ENCODE data around the gene MAGEB10.
"Not testable (repeated sequence)": the region's sequence is repeated elsewhere in the genome, so short reads cannot be mapped to it uniquely, and the experiment has no call there.

The MAGEB10 gene, protein sequence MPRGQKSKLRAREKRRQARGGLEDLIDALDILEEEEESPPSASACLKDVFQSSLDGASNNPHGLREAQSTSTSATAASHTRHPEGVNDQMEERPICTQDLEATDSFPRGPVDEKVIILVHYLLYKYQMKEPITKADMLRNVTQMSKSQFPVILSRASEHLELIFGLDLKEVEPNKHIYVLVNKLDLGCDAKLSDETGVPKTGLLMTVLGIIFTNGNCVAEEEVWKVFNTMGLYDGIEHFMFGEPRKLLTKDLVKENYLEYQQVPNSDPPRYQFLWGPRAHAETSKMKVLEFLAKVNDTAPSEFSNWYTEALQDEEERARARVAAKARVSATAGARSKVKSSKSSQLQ

DNA sequence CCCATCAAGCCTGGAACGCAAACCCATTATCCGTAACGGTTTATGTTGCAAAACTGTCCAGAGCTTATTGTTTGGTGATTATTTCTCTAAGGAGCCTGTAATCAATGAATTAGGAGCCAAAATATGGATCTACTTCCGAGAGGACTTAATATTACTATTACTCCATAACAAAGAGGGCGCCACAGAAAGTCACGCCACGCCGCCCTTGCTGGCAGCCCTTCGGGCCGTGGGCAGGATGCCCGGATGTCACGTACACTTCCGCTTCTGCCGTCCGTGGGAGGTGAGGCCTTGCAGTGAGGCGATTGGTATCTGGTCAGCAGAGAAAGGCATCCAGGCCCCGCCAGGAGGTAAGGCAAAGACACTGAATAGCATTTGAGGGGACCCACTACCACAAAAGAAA lies at the start of gene MAGEB10:
MAGEB10 (plus strand) TSS at position 301 of the 400 bp plus-strand sequence. CDS start 13,317 bp downstream, outside the sequence.
- DNase-seq, result no peak

DNA sequence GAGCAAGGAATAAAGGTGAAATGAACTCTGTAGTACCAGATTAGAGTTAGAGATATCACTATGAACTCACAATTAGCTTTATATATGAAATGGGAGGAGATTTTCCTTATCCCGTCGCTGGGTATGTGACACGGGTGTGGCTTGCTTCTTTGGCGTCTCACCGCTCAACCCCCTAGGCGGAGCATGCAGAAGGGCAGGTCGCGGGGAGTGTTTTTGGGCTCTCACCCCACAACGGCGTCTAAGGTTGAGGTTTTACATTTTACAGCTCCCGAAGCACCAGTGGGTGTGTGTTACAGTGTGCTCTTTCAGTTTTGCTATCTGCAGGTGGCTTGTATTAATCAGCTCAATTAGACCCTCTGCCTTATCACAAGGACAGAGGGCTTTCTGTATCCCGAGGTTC lies 42.1 kb upstream of the MAGEB10 start:
- no peak for DNase-seq

DNA sequence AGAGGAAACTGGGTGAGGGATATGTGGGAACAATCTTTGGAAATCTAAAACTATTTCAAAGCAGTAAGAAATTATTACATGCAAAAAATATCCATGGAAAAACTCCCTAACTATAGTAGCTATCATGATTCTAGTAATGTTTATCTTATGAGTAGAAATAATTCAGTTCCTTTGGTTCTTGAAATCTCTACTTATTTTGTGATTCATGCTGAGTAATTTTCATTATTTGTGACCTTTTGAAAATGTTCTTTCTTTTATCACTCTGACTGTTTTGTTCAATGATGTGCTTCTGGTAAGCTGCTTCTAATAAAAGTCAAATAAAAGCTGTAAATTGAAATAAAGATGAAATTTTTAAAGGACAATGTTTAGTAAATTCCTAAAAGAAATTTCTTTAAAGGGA lies 40.4 kb upstream of the MAGEB10 start:
- DNase-seq, result no peak

DNA sequence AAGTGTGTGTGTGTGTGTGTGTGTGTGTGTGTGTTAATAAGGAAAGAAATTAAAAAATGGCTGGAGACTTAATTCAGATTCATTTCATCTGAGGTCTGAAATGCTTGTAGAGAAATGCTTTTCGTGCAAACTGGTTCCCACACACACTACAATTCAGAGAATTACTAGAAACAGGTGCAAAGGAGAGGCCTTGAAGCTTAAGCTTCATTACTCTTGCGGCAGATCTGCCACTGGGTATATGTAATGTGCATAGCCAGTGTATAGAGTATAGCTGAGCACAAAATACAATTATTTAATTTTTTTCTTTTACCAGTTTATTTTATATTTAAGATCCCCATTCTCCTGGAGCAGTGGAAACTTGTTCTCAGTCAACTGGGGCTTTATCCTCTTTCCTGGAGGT lies 31.8 kb upstream of the MAGEB10 start:
- DNase-seq, result no peak

DNA sequence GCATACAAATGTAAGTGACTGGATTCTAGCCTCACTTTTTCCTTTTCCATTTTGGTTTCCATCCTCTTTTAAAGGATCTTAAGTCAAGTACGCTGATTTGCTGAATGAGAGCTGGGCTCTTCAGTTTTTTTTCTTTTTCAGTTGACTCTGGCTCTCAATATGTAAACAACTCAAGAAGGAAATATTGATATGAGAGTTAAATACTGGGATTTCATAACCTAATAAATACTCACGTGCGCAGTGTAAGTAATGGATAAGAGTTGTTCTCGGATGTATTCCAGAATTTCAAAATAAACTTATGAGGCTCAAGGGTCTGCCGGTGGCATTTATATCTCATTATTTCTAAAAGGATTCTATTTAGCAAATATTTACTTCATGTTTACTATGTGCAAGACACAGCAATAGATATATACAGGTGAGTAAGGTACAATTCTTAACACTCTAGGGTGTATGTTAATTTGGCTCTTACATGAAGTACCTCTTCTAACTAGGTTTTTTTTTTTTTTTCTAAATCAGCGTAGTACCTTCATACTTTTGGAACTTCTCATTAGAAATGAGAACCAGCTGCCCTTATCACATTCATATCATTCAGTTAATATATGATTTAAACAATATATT lies 11.0 kb upstream of the MAGEB10 start:
- no peak for DNase-seq

DNA sequence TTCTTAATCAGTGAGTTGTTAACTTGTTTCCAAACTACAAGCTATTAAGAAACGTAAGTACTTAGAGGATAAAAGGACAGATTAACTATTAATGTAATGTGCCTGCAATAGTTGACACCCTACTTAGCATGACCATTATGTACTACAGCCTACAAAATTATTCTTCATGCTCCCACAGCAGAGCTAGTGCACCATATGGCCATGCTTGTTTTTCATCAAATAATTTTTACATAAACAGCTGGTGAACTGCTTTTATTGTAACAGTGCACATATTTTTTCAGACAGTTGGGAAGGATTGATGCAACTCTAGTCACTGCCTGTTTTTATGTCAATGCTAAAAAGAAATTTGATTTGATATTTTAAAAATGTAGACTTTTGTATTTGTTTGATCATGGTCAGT lies 10.2 kb upstream of the MAGEB10 start:
- no peak for DNase-seq

DNA sequence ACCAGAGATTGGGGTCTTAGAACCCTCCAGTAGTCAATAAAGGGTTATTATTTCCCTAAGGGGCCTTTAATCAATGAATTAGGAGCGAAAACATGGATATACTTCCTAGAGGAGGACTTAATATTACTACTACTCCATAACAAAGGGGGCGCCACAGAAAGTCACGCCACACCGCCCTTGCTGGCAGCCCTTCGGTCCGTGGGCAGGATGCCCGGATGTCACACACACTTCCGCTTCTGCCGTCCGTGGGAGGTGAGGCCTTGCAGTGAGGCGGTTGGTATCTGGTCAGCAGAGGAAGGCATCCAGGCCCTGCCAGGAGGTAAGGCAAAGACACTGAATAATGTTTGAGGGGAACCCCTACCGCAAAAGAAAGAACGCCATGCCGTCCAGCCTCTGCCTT lies 436 bp downstream of the MAGEB10 start:
- DNase-seq, result no peak

DNA sequence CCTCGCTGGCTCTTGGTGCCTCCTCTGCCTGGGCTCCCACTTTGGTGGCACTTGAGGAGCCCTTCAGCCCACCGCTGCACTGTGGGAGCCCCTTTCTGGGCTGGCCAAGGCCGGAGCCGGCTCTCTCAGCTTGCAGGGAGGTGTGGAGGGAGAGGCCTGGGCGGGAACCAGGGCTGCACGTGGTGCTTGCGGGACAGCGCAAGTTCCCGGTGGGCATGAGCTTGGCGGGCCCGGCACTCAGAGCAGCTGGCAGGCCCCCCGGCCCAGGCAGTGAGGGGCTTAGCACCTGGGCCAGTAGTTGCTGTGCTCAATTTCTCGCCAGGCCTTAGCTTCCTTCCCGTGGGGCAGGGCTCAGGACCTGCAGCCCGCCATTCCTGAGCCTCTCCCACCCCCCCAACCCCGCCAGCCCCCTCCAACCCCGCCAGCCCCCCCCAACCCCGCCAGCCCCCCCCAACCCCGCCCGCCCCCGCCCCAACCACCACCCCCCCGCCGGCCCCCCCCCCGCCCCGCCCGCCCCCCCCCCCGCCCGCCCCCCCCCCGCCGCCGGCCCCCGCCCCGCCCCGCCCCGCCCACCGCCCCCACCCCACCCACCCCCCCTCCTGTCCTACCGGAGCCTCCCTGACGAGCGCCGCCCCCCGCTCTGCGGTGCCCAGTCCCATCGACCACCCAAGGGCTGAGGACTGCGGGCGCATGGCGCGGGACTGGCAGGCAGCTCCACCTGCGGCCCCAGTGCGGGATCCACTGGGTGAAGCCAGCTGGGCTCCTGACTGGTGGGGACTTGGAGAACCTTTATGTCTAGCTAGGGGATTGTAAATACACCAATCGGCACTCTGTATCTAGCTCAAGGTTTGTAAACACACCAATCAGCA lies 1.4 kb downstream of the MAGEB10 start:
- DNase-seq, result not testable (repeated sequence)

DNA sequence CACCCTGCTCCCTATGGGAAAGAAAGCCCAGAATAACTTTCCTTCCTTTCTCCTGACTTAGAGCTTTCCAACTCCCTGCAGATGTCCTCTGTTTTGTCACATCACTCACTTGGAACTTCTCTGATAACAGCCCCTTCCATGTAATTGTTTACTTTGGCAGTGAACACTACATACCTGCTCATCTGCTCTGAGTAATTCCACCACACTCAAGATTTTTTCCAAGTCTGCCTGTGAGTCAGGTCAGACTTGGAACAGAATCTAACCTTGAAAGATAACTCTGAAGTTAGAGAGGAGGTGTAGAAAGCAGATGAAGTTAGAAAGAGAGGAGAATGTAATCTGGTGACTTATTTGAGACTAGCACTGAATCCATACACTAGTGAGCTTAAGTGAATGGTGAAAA lies 7.4 kb downstream of the MAGEB10 start:
- DNase-seq, result no peak

DNA sequence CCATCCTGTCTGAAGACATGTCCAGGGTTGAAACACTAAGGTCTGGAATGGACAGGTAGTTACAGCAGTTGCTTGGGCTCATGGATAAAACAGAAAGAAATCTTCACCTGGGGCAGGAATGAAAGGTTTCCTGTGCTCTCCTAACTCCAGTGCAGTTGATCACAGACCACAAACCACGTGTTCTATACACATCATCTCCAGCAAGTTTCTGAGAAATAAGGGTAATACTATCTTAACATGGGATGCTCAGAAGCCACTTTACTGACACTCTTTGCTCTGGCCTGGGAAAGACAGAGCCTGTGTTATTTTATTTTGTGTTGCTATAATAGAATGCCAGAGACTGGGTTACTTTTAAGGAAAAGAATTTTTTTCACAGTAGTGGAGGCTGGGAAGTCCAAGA lies 16.0 kb downstream of the MAGEB10 start:
- DNase-seq, result no peak

DNA sequence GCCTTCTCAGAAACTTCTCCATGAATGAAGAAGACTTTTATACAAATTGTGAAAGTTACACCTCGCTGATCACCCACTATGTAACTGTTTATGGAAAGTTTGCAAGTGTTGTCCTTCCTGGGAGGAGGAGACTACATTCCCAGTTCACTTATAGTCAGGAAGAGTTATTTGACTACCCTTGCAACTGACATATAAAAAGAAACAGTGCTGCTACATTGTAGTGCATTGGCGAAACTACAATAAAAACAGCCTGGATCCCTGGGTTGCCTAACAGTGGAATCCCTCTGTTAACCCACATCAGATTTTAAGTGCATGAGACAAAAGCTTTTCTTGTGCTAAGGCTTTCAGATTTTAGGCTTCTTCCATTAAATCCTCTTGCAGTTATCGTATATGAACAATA lies 30.4 kb downstream of the MAGEB10 start:
- DNase-seq, result no peak

DNA sequence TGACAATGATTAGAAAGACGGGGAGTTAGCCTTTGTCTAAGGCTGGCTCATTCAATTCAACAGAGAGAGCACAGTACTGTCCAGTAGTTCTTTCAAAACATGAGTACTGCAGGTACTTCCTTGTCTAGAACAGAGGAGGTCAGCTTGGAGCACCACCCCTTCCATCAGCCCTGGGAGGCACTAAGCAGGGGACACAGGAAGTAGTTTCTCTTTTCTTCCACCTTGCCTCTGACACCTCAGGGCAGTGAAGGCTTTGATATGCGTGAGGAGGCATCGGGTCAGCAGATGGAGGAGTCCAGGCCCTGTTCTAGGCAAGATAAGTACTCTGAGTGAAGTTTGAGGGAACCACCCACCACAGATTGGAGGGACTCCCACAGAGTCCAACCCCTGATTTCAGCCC lies 33.1 kb downstream of the MAGEB10 start:
- no peak for DNase-seq

DNA sequence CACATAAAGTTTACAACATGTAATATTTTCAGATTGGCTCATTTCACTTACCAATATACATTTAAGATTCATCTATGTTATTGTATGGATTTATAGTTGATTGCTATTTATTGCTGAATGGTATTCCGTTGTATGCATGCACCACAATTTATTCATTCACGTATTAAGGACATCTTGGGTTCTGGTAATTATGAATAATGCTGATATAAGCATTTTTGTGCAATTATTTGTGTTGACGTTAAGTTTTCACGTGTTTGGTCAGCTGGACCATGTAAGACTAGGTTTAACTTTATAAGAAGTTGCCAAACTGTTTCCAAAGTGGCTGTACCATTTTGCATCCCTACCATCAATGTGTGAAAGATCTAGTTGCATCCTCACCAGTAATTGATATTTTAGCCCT lies 35.1 kb downstream of the MAGEB10 start:
- DNase-seq, result no peak

DNA sequence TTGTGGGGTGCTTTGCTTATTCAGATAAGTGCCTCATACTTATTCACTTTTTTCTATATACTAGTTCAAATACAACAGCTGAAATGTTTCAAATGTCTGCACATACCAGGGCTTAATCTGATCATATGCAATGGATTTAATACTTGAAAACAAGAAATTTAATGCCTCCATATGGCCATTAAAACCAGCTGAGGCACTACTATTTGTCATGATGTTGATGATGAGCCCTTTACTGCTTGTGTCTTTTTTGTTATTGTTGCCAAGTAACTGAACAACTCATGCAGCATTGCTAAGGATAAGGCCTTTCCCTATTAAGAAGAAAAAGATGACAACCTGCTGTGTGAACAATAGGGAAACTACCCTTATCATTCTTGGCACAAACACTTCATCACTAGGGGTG lies 52.5 kb downstream of the MAGEB10 start:
- DNase-seq, result no peak

DNA sequence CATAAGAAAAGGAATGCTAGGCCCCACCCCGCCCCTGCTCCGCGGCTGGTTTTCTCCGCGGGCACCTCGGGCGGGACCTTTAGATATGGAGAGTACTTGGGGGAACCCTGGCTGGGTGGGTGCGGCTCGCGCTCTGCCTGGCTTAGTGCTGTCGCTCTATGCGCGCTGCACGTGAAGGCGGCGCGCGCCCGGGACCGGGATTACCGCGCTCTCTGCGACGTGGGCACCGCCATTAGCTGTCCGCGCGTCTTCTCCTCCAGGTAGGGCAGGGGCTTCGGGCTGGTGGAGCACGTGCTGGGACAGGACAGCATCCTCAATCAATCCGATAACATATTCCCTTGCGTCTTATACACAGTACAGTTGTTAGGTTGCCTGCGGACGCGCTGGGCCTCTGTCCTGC lies 56.0 kb downstream of the MAGEB10 start:
- no peak for DNase-seq

Measured in hematopoietic multipotent progenitor cell treated with erythropoietin and hydrocortisone succinate and interleukin-3 and kit ligand, for 6 days (in vitro differentiated cells).